Middle frontal gyrus (tissue), 1 donor: Measurements from ENCODE around the gene FBN1.

ENCODE experiments used
- DNase-seq: peaks from one replicate; pipeline ENCODE4 v3.0.0-alpha.2; 2015; ENCODE audit warnings: low spot score; ENCODE audit errors: extremely low spot score

The FBN1 gene

DNA sequence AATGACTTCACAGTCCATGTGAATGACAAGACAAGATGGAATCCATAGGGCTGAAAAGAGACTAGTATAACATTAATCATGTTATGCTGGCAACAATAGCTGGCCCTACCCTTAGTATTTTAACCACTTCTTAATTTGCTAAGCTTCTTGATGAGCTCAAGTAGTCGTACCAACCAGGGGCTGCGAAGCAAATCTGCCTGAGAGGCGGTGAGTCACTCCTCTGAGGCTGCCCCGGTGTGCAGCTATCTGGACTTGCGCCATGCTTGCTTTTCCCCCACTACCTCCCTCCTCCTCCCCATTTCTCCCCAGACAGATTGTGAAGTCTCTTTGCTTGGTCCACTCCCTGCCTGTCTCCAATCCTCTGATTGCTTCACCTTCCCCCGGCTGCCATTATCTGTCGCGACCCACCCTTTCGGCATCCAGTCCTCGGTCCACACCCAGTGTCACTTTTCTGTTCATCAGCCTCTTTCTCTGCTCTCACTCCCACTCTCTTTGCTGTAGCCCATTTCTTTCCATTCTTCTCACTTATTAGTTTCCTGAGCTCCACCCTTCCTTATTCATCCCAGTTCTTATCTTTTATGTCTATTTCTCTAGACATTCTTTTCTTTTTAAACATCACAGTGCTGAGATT is 271.6 kb downstream of the FBN1 start:
- no peak for DNase-seq

DNA sequence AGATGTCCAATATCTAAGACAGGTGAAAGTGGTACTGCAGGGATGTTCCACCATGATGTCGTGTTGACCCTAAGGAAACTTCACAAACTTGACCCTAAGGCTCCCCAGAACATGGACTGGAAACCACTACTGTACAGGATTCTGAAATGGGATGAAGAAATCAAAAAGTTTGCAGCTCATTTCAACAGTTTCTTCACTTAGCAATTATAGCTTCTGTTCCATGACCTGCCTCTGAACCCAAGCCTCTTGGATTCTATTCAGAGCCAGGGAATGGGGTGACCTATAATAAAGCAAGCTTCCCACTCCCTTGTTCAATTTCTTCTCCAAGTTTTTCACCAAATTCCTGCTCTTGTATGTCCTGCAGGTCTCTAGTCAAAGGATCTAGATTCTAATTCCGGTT is 273.5 kb downstream of the FBN1 start:
- no peak for DNase-seq

DNA sequence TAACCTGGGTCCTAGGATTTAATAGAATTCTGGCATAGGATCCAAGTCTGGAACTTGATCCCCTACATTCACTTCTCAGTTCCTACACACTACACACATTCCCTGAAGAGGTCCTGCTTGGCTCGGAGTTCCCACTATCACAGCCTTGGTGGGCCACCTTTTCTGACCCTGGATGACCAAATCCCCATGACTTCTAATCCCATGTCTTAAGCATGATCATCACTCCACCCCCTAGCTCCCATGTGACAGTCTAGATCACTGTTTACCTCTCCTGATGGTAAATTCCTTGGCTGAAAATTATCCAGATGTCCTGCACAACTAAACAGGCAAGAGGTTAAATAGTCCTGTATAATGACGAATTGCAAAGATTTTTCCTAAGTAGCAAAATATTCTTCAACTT is 274.0 kb downstream of the FBN1 start:
- no peak for DNase-seq

DNA sequence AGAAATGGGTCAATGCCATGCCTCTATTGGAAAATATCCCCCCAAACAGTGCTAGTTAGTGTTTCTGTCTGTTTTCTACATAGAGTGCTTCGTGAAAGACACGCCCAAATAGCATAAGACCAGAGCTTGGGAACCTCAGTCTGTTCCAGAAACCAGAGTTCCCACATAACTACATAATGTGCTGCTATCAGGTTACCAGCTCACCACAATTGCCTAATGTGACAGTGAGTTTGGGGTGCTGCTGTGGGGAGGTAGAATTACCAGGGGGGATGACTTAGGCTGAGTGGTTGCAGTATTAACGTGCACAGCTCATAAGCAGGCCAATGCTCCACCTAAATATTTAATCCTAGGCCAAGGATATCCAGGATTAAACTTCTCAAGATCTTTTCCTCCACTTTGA is 275.0 kb downstream of the FBN1 start:
- DNase-seq, result no peak

DNA sequence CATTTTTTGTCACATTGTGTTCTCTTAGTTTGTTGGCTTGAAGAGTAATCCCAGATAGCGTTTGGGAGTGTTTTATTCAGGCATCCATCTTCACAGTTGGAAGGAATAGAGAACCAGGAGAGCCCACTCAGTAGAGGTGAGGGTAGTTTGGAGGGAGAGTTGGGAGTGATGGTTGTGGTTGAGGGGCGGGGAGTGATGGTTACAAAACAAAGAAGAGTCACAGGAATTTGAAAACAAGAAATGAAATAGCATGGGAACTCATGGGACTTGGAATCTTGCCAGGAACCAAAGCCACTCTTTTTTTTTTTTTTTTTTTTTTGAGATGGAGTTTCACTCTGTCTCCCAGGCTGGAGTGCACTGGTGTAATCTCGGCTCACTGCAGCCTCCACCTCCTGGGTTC is 278.0 kb downstream of the FBN1 start:
- DNase-seq, result no peak

DNA sequence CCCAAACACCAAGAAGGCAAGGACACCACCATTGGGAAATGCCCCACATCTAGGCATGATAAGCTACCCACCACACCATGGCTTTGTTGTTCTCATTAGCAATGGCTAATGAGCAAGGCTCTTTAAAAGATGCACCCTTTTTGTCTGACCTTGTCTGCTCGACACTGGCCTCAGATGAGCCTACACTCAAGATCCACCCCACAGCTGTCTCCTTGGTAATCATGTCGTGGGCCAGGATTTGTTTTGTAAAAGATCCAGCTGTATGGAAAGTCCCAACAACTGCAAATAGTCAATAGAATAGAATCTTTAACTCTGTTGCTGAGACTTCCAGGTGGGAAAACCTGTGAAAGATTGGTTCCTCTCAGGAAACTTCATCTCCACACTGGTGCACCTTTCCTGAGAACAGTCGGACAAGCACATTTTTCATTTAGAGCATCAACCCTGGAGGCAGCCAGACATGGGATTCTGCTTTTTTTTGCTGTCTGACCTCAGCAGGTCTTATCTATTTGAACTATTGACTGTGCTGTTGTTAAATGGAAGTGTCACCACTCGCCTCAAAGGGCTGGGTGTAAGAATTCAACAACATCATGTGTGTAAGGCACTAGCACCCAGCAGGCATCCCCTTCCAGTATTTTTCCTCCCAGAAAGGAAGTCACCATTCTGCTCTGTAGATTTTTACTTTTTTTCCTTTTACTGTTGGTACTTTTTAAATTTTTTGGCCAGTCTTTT is 278.8 kb downstream of the FBN1 start:
- DNase-seq, result no peak

DNA sequence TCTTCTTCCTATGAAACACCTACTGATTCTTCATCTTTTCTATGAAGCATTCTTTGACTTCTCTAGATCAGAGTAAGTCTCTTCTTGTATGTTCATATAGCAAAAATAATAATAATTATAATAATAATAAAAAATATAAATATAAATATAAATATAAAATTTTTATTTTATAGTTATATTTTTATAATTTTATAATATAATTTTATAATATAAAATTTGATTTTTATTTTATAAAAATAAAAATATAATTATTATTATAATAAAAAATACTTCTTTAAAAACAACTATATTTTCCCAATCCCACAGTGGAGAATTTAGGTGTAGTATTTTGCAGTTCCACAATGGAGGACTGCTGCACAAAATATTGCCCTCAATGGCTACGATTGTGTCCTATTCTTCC is 279.9 kb downstream of the FBN1 start:
- no peak for DNase-seq

DNA sequence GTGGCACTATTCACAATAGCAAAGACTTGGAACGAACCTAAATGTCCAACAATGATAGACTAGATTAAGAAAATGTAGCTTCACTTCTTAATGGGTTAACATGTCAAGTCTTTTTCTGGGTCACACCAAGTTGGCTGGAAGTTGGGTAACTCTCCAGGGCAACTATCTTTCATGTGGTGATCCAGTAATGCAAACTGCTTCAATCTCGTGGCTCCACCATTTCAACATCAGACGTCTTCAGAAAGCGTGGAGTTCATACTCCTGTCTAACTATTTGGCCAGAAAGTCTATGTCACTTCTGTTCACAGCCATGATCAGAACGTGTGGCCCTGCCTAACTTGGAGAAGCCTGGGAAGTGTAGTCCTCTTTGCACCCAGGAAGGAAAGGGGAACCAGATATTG is 282.0 kb downstream of the FBN1 start:
- DNase-seq, result no peak

DNA sequence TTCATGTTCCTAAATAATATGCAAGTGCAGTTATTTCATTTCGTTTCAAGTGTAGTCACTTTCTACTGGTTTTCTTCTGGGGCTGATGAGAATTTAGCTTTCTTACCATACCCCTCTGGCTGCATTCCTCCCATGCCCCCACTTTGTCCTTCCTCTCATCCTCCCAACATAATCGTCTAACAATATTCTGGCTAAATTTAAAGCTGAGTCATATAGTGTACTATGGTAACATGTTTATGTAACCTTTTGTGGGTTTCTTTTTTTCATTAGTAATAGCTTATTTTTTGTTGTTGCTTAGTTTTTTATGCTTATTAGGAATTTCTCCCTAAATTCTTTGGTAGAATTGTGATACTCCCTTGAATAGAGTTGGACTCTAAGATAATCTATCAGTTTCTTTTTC is 283.8 kb downstream of the FBN1 start:
- DNase-seq, result no peak

DNA sequence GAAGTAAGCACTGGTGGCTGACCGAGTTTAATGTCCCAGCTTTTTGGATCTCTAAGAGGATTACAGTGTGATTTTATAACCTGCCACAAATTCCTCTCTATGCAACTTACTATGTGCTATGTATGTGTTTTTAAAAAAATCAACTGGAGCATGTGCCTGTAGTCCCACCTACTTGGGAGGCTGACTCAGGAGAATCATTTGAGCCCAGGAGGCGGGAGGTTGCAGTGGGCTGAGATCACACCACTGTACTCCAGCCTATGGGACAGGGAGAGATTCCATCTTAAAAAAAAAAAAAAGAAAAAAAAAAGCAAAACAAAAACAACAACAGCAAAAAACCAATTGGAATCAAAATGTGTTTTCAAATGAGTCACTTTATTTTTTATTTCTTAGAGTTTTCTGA is 284.7 kb downstream of the FBN1 start:
- no peak for DNase-seq
